Astrocyte of the cerebellum (primary cell): Measurements from ENCODE around the gene CDH20.
A peak's percentile ranks its signal among the peaks of the same experiment; 100 is the strongest.

Experiments used
- DNase-seq: peaks from one replicate; pipeline ENCODE4 v3.0.0-alpha.2; 2011; ENCODE audit warnings: low read depth
- H3K4me3 ChIP-seq: 2 replicates; pipeline ENCODE4 v1.5.1; 2011; ENCODE audit warnings: mild to moderate bottlenecking, low read depth, low read length, moderate library complexity
- CTCF ChIP-seq: IDR thresholded peaks from 2 replicates; pipeline ENCODE4 v1.5.1; 2012; ENCODE audit warnings: low read length, low read depth, moderate library complexity, mild to moderate bottlenecking; ENCODE audit errors: missing control alignments
- in situ Hi-C: cut with HindIII; loops from 2 replicates; pipeline ENCODE4 v1.10.0; 2017; ENCODE audit warnings: low sequenced_read_pairs

CDH20 gene

GRCh38 chr18:61333271-61333745, at the start of gene CDH20:
TSS of gene CDH20 (plus strand) at chr18:61333430.
- in situ Hi-C loops = no loop called here
- DNase-seq = no peak
- no peak for TF ChIP-seq CTCF
- peak within 1 kb of the TSS; percentile 58 for H3K4me3 ChIP-seq

GRCh38 chr18:61284039-61284438, 49.2 kb upstream of the CDH20 start:
- no peak overlapping the region for H3K4me3 ChIP-seq
- no peak for TF ChIP-seq CTCF
- in situ Hi-C loops = no loop called here
- no peak for DNase-seq

GRCh38 chr18:61285777-61286176, 47.5 kb upstream of the CDH20 start:
- TF ChIP-seq CTCF = no peak
- DNase-seq = no peak
- no peak overlapping the region for H3K4me3 ChIP-seq
- in situ Hi-C loops = no loop called here

GRCh38 chr18:61286867-61287266, 46.4 kb upstream of the CDH20 start:
- DNase-seq = no peak
- in situ Hi-C loops = no loop called here
- no peak overlapping the region for H3K4me3 ChIP-seq
- no peak for TF ChIP-seq CTCF

- no peak overlapping the region for H3K4me3 ChIP-seq
- no peak for DNase-seq
- in situ Hi-C loops = no loop called here
- no peak for TF ChIP-seq CTCF
Observed at GRCh38 chr18:61290616-61291015, 42.6 kb upstream of the CDH20 start.

- no peak for TF ChIP-seq CTCF
- H3K4me3 ChIP-seq = no peak overlapping the region
- no peak for DNase-seq
- in situ Hi-C loops = no loop called here
Observed at GRCh38 chr18:61292280-61293035, 40.8 kb upstream of the CDH20 start.
